Upper lobe of left lung (tissue), 4 donors: Measurements from ENCODE around the gene FAM47E.

Source experiments
- CTCF ChIP-seq, 6 experiments: fragments of 450-650 bp in 4 of 6; fragments of 200-600 bp in 2 of 6; sonication (generic) in 2 of 6; IDR thresholded peaks; one replicate each; pipeline ENCODE4 v1.5.1; 2016 to 2019; ENCODE audit warnings: antibody characterized with exemption in 6 of 6
- EP300 ChIP-seq, 4 donors: sonication (generic); formaldehyde crosslinking; IDR thresholded peaks; one replicate each; pipeline ENCODE4 v1.5.1; 2017; ENCODE audit warnings: antibody characterized with exemption in 4 of 4, control low read depth in 2 of 4
- POLR2A ChIP-seq, 4 donors: fragments of 450-650 bp; IDR thresholded peaks; one replicate each; pipeline ENCODE4 v1.5.1; 2016 to 2017; ENCODE audit warnings: antibody characterized with exemption in 4 of 4, mild to moderate bottlenecking in 2 of 4

GRCh38 chr4:76271248-76271647 is 19.7 kb downstream of the FAM47E start:
- no peak for TF ChIP-seq POLR2A (IDR thresholded peaks at IDR 0.05)
- no peak for TF ChIP-seq CTCF (IDR thresholded peaks at IDR 0.05)
- no peak for TF ChIP-seq EP300 (IDR thresholded peaks at IDR 0.05)
